GM21526 (cell line): Measurements from ENCODE around the gene ETV4.
"Not testable (repeated sequence)": the region's sequence is repeated elsewhere in the genome, so short reads cannot be mapped to it uniquely, and the experiment has no call there.

ENCODE experiments used
- ATAC-seq: cut with Tn5 transposase; IDR thresholded peaks from one replicate; pipeline ENCODE4 v1.9.1; 2021; ENCODE audit warnings: moderate library complexity; ENCODE audit not compliant: unreplicated experiment, low FRiP score

ETV4 gene

DNA sequence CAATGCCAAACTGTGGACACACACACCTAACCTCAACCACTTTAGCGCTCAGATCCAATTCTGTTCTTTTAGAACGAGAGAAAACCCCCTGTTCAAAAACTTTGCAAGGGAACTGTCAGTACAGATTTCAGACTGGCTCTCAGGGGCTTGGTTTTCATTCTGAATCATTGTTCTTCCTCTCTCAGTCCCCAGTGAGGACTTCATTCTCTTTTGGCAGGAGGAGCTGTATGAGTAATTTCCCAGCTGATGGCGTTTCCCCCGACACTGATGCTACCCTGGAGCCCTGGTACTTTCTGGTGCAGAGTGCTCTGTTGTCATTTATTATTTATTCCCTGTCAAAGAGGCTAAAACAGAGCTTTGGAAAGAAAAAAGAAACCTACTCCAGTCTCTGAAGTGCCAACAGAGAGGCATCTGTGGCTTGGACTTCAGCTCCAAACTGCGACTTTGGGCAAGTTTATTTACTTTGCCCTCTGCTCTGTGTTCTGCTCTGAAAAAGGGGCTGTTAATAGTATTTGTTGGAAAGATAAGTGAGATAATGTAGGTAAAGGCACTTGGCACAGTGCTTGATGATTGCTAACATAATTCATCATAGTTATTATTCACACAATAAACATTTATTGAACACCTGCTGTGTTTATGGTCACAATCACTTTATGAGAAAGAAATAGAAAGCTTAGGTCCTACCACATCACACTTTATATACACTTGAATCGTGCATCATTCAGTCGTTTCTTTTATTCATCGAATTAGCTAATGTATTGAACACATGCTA lies 28.3 kb downstream of the ETV4 start:
- no peak for ATAC-seq

DNA sequence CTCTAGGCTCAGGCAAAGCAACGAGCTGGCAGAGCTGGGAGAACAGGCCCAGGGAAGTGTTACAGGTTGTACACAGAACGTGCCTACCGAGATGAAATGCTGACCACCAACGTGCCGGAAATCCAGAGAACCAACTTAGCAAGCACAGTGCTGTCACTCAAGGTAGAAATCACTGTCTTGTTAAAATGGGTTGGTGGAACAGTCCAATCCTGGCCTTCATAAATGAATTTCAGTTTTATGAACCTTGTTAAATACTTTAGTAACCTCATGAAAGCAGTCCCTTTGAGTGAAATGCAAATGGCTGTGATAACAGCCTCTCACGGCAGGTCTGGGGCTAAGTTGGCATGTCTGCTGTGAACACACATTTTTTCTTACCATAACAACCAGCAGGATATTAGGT lies 29.0 kb downstream of the ETV4 start:
- no peak for ATAC-seq

DNA sequence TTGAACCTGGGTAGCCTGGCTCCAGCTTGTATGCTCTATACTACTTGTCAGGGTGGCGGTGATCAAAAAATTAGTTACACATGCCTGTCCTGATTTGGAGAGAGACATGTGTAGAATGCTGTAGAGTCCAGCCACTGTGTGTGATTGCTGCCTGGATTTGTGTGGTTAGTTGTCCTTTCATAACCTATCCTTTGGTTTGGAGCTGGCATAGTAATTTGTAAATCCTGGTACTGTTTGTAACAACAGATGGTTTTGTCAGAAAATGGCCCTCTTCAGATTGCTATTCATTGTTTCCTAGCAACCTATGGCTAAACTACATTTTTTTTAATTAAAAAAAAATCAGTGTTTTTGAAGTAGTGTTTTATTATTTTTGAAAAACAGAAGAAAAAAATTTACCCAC lies 30.5 kb downstream of the ETV4 start:
- no peak for ATAC-seq

DNA sequence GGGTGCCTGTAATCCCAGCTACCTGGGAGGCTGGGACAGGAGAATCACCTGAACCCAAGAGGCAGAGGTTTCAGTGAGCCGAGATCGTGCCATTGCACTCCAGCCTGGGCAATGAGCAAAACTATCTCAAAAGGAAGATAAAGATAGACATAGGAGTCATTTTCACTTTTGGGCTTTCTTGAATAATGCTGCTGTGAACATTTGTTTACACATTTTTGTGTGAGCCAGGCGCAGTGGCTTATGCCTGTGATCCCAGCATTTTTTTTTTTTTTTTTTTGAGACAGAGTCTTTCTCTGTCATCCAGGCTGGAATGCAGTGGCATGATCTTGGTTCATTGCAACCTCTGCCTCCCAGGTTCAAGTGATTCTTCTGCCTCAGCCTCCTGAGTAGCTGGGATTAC lies 34.9 kb downstream of the ETV4 start:
- ATAC-seq: not testable (repeated sequence)

DNA sequence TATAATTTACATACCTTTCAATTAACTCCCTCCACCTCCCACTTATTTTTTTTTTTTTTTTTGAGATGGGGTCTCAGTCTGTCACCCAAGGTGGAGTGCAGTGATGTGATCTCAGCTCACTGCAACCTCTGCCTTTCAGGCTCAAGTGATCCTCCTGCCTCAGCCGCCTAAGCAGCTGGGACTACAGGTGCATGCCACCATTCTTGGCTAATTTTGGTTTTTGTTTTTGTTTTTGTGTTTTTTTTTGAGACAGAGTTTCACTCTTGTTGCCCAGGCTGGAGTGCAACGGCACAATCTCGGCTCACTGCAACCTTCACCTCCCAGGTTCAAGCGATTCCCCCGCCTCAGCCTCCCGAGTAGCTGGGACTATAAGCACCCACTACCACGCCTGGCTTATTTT lies 36.7 kb downstream of the ETV4 start:
- ATAC-seq: not testable (repeated sequence)

DNA sequence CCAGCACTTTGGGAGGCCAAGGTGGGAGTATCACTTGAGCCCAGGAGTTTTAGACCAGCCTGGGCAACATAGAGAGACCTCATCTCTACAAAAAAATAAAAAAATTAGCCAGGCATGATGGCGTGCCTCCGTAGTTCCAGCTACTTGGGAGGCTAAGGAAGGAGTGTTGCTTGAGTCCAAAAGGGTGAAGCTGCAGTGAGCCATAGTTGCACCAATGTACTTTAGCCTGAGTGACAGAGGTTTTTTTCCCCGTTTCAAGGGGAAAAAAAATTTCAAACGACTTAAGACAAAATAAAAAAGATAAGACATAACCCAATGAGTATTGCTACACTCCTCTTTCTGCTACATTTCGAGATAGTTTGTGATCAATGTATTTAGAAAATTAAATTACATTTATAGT lies 55.5 kb downstream of the ETV4 start:
- no peak for ATAC-seq

DNA sequence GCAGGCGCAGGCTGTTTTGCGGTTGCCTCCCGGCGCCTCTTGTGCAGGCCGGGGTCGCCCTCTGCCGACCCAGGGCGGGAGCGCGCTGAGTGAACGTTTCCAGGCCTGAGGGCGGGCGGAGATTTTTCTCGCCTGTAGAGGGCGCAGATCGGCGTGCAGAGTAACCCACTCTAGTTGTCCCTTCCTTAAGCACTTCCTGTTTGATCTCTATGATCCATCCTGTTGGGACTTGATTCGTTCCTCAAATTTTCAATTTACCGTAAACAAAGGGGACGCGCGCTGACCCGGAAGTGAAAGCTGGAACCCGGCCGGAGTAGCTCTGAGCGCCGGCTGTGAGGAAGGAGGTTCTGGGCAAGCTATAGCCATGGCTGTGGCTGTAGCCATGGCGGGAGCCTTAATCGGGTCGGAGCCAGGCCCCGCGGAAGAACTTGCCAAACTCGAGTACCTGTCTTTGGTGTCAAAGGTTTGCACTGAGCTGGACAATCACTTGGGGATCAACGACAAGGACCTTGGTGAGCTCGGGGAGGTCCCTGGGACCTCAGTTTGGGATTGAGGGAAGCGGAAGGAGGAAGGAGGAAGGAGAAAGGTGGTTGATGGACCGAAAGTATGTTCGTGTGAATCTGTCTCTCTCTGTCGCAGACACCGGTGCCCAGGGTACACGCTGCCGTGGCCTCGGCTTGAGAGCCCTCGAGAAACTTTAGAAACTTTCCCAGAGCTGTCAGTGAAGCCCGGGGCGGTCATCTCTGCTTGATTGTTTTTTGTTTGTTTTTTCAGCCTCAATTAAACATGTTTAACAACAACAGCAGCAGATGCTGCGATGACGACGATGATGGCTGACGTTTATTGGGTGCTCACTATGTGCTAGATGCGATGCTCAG lies 62.2 kb downstream of the ETV4 start, which contains the start of gene DHX8:
Gene DHX8, plus strand, starts transcription at position 302 of the 878 bp plus-strand sequence. Its CDS starts 63 bp downstream, at position 365.
- peak; percentile 90 for ATAC-seq

DNA sequence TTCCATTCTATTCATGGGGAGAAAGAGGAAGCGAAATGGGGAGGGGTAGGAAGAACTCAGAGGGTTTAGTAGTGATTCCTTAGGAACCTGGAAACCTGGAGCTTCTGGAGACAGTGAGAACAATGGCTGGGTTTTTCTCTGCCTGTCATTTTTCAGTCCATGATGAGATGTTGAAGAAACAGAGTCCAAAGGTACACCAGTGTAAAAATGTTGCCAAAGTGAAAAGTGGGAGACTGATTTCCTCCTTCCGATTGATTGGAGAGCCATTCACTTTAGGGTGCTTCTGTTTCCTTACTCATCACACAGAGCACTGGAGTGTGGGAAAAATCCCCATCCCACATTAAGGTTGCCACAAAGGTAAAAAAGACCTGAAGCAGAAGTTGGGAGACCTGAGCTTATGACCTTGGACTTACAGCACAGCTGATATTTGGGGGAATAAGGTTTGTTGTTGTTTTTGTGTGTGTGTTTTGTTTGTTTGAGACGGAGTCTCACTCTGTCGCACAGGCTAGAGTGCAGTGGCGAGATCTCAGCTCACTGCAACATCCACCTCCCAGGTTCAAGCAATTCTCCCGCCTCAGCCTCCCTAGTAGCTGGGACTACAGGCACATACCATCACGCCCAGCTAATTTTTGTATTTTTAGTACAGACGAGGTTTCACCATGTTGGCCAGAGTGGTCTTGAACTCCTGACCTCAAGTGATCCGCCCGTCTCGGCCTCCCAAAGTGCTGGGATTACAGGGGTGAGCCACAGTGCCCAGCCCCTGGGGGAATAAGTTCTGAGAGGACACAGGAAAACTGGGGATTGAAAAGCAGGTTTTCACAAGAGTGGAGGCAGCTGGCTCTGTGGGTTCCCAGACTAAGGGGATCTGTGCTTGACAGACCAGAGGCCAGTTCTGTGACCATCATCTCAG lies 63.8 kb downstream of the ETV4 start:
- ATAC-seq: no peak

DNA sequence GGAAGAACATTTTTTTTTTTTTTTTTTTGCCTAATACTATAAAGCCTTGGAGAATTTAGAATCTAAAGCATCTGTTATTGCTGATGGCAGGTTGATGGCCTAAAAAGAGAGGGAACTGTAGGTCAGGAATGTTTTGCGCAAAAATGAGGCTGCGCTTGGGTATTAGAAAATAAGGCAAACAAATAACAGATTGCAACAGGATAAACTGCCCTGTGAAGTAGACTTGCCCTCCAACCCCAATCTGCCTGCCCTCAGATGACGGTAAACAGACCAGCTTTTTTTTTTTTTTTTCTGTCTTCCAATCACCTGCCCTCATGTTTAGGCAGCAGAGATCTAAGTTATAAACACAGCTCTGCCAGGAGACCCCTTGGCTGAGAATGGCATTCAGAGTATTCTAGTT lies 66.2 kb downstream of the ETV4 start:
- no peak for ATAC-seq
